Mesothelial cell of epicardium (in vitro differentiated cells): Measurements from ENCODE around the gene COL16A1. TPM values are rescaled to one million over a fixed set of nuclear protein-coding genes. Genes with fewer than 3 reads are reported as not detected.

Source experiments
- DNase-seq, 2 experiments: peaks; one replicate each; pipeline ENCODE4 v3.0.0; 2021; ENCODE audit warnings: low spot score in 2 of 2; ENCODE audit not compliant: unreplicated experiment in 2 of 2
- H3K27ac Mint-ChIP-seq: 2 replicates; pipeline ENCODE4 v1.8.0; 2021; ENCODE audit warnings: mixed read lengths
- H3K27me3 Mint-ChIP-seq: 2 replicates; pipeline ENCODE4 v1.8.0; 2021; ENCODE audit warnings: low read depth, mixed read lengths
- H3K36me3 Mint-ChIP-seq: 2 replicates; pipeline ENCODE4 v1.8.0; 2021; ENCODE audit warnings: mixed read lengths
- H3K4me1 Mint-ChIP-seq: 2 replicates; pipeline ENCODE4 v1.8.0; 2021; ENCODE audit warnings: mixed read lengths
- H3K4me3 Mint-ChIP-seq: 2 replicates; pipeline ENCODE4 v1.8.0; 2021; ENCODE audit warnings: mild to moderate bottlenecking, moderate library complexity, mixed read lengths
- H3K9me3 Mint-ChIP-seq: 2 replicates; pipeline ENCODE4 v1.8.0; 2021; ENCODE audit warnings: mixed read lengths
- CTCF ChIP-seq: fragments of 200-600 bp; sonication (generic); IDR thresholded peaks from one replicate; pipeline ENCODE4 v1.5.0; 2021; ENCODE audit warnings: antibody characterized with exemption; ENCODE audit not compliant: unreplicated experiment
- total RNA-seq: library from RNA; stranded (reverse); gene quantifications from 3 replicates; pipeline ENCODE4 v1.2.1, GENCODE V29; 2021

Gene COL16A1
- 365 to 389 TPM (median 380 TPM) in 3 replicates for total RNA-seq

GRCh38 chr1:31703431-31704270 lies at the start of gene COL16A1:
Gene COL16A1, minus strand, starts transcription at chr1:31704017. Its CDS starts 1,824 bp downstream, at chr1:31702193.
- Mint-ChIP-seq H3K4me1 (peaks cover 75% of the 10 kb centered on the region), H3K9me3 (no peaks in the 10 kb centered on the region), H3K4me3 (peak within 1 kb of the TSS; percentile 73), H3K27ac (peak within 1 kb of the TSS; percentile 96), H3K36me3 (peaks cover 9% of the 10 kb centered on the region), H3K27me3 (peaks cover under 1% of the 10 kb centered on the region)
- peak; percentile 58 to 80 for DNase-seq
- no peak for TF ChIP-seq CTCF

GRCh38 chr1:31752952-31753475 lies 49.2 kb upstream of the COL16A1 start:
- no peaks in the 10 kb centered on the region for H3K27me3 Mint-ChIP-seq
- H3K9me3 Mint-ChIP-seq = no peaks in the 10 kb centered on the region
- no peak overlapping the region for H3K27ac Mint-ChIP-seq
- DNase-seq = no peak
- H3K4me3 Mint-ChIP-seq = no peak overlapping the region
- TF ChIP-seq CTCF = no peak
- no peaks in the 10 kb centered on the region for H3K36me3 Mint-ChIP-seq
- peaks cover 39% of the 10 kb centered on the region for H3K4me1 Mint-ChIP-seq

- Mint-ChIP-seq H3K4me1 (peaks cover 42% of the 10 kb centered on the region), H3K27me3 (no peaks in the 10 kb centered on the region), H3K36me3 (no peaks in the 10 kb centered on the region), H3K9me3 (no peaks in the 10 kb centered on the region), H3K27ac (no peak overlapping the region), H3K4me3 (no peak overlapping the region)
- no peak for DNase-seq
- no peak for TF ChIP-seq CTCF
Observed at GRCh38 chr1:31752258-31752657, 48.4 kb upstream of the COL16A1 start.

GRCh38 chr1:31751822-31752241 lies 48.0 kb upstream of the COL16A1 start:
- Mint-ChIP-seq H3K27ac (no peak overlapping the region), H3K4me1 (peaks cover 46% of the 10 kb centered on the region), H3K27me3 (no peaks in the 10 kb centered on the region), H3K9me3 (no peaks in the 10 kb centered on the region), H3K4me3 (no peak overlapping the region), H3K36me3 (no peaks in the 10 kb centered on the region)
- no peak for DNase-seq
- TF ChIP-seq CTCF = no peak

- no peak for DNase-seq
- H3K27me3 Mint-ChIP-seq = no peaks in the 10 kb centered on the region
- no peak for TF ChIP-seq CTCF
- H3K4me1 Mint-ChIP-seq = peaks cover 54% of the 10 kb centered on the region
- H3K9me3 Mint-ChIP-seq = no peaks in the 10 kb centered on the region
- no peaks in the 10 kb centered on the region for H3K36me3 Mint-ChIP-seq
- no peak overlapping the region for H3K27ac Mint-ChIP-seq
- H3K4me3 Mint-ChIP-seq = no peak overlapping the region
Observed at GRCh38 chr1:31750858-31751510, 47.2 kb upstream of the COL16A1 start.
